ENCODE data around the gene ITGA5. TPM values are rescaled to one million over a fixed set of nuclear protein-coding genes. Genes with fewer than 3 reads are reported as not detected.
"Not testable (repeated sequence)": the region's sequence is repeated elsewhere in the genome, so short reads cannot be mapped to it uniquely, and the experiment has no call there.

ITGA5 gene
- total RNA-seq, 1 experiment from 2014 or later: 75.8 TPM

DNA sequence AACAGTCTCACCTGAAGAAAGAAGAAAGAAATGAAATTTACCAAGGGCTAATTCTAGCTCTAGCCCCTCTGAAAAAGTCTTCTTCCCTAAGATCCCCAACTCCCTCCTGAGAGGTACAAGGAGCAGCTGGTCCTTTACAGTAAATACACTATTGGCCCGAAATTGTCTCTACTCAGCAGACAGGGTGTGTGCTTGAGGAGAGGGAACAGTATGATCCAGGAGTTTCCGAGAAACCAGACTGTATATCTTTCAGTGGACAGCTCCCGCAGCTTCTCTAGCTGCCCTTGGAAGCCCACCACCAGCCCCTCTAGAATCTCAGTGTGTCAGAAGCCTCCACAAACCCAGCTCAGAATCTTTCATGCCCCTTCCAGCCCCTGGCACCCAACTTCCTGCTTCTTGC is 62.8 kb downstream of the ITGA5 start:
- ChIA-PET POLR2A (no interaction called here), CTCF (interaction anchor here (0.5 kb wide), 1 partner anchor 104 kb away, joined by 7 read pairs; no protein-coding TSS in a partner anchor)
- Histone ChIP-seq H3K9me3 (ENCODE audit: control insufficient read depth, insufficient read depth, low read depth, low read length) (no peaks in the 10 kb centered on the region), H3K27me3 (ENCODE audit: control insufficient read depth, insufficient read depth, low read length) (no peaks in the 10 kb centered on the region), H3K4me3 (ENCODE audit: low read depth in 2 of 2, low read length in 2 of 2) (no peak overlapping the region), H3K27ac (ENCODE audit: low read length) (no peak overlapping the region), H3K4me1 (ENCODE audit: control insufficient read depth, insufficient read depth, low read length) (peaks cover 37% of the 10 kb centered on the region), H3K36me3 (ENCODE audit: control insufficient read depth, insufficient read depth, low read length) (no peaks in the 10 kb centered on the region; the same call in 1 of the 2 replicates)
- in situ Hi-C loops (cut with HindIII; ENCODE audit: low pct_unique_long_range_greater_than_20kb, low sequenced_read_pairs): no loop called here
- ATAC-seq (no peak), DNase-seq (ENCODE audit: low read depth, low spot score) (no peak)
- TF ChIP-seq, protein P1, sequence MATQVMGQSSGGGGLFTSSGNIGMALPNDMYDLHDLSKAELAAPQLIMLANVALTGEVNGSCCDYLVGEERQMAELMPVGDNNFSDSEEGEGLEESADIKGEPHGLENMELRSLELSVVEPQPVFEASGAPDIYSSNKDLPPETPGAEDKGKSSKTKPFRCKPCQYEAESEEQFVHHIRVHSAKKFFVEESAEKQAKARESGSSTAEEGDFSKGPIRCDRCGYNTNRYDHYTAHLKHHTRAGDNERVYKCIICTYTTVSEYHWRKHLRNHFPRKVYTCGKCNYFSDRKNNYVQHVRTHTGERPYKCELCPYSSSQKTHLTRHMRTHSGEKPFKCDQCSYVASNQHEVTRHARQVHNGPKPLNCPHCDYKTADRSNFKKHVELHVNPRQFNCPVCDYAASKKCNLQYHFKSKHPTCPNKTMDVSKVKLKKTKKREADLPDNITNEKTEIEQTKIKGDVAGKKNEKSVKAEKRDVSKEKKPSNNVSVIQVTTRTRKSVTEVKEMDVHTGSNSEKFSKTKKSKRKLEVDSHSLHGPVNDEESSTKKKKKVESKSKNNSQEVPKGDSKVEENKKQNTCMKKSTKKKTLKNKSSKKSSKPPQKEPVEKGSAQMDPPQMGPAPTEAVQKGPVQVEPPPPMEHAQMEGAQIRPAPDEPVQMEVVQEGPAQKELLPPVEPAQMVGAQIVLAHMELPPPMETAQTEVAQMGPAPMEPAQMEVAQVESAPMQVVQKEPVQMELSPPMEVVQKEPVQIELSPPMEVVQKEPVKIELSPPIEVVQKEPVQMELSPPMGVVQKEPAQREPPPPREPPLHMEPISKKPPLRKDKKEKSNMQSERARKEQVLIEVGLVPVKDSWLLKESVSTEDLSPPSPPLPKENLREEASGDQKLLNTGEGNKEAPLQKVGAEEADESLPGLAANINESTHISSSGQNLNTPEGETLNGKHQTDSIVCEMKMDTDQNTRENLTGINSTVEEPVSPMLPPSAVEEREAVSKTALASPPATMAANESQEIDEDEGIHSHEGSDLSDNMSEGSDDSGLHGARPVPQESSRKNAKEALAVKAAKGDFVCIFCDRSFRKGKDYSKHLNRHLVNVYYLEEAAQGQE (IDR thresholded peaks at IDR 0.05; ENCODE audit: insufficient read depth in 1 of 2, low read depth in 2 of 2, low read length in 1 of 2): no peak
- TF ChIP-seq POLR2AphosphoS5 (IDR thresholded peaks at IDR 0.05; ENCODE audit: low read depth, low read length) (no peak), SIN3A (IDR thresholded peaks at IDR 0.05; ENCODE audit: borderline replicate concordance, insufficient read depth, low read depth, low read length) (no peak), TCF7L2 (IDR thresholded peaks at IDR 0.05; ENCODE audit: low read depth, low read length) (no peak)
- BruUV-seq (replicated peaks): no TSS peak
- intact Hi-C loops (cut with micrococcal nuclease; ENCODE audit: unreplicated experiment): no loop called here

- intact Hi-C loops (cut with micrococcal nuclease; ENCODE audit: unreplicated experiment): no loop called here
- peaks cover 31% of the 10 kb centered on the region for H3K4me1 ChIP-seq (ENCODE audit: control insufficient read depth, insufficient read depth, low read length)
- H3K4me3 ChIP-seq (ENCODE audit: low read depth in 2 of 2, low read length in 2 of 2): no peak overlapping the region
- no peak overlapping the region for H3K27ac ChIP-seq (ENCODE audit: low read length)
- no peaks in the 10 kb centered on the region; the same call in 1 of the 2 replicates for H3K36me3 ChIP-seq (ENCODE audit: control insufficient read depth, insufficient read depth, low read length)
- CTCF ChIA-PET: interaction anchor here (0.5 kb wide), 1 partner anchor 29 kb away, joined by 3 read pairs; no protein-coding TSS in a partner anchor
- no peaks in the 10 kb centered on the region for H3K9me3 ChIP-seq (ENCODE audit: control insufficient read depth, insufficient read depth, low read depth, low read length)
- H3K27me3 ChIP-seq (ENCODE audit: control insufficient read depth, insufficient read depth, low read length): no peaks in the 10 kb centered on the region
- no peak for ATAC-seq
- no TSS peak for BruUV-seq (replicated peaks)
- no peak for TF ChIP-seq POLR2AphosphoS5 (IDR thresholded peaks at IDR 0.05; ENCODE audit: low read depth, low read length)
- TF ChIP-seq, protein P1 (IDR thresholded peaks at IDR 0.05; ENCODE audit: insufficient read depth in 1 of 2, low read depth in 2 of 2, low read length in 1 of 2): no peak
- no peak for TF ChIP-seq SIN3A (IDR thresholded peaks at IDR 0.05; ENCODE audit: borderline replicate concordance, insufficient read depth, low read depth, low read length)
- TF ChIP-seq TCF7L2 (IDR thresholded peaks at IDR 0.05; ENCODE audit: low read depth, low read length): no peak
- no peak; the same call in 1 of the 2 replicates for TF ChIP-seq CTCF (IDR thresholded peaks at IDR 0.05)
- POLR2A ChIA-PET: no interaction called here
- in situ Hi-C loops (cut with HindIII; ENCODE audit: low pct_unique_long_range_greater_than_20kb, low sequenced_read_pairs): no loop called here
- DNase-seq (ENCODE audit: low read depth, low spot score): no peak
Observed at GRCh38 chr12:54355104-54355815, 63.8 kb downstream of the ITGA5 start.

DNA sequence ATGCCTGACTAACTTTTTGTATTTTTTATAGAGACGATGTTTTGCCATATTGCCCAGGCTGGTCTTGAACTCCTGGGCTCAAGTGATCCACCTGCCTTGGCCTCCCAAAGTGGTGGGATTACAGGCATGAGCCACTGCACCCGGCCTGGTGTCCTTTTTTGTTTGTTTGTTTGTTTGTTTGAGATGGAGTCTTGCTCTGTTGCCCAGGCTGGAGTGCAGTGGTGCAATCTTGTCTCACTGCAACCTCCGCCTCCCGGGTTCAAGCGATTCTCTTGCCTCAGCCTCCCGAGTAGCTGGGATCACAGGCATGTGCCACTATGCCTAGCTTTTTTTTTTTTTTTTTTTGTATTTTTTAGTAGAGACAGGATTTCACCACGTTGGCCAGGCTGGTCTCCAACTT is 64.8 kb downstream of the ITGA5 start:
- BruUV-seq (replicated peaks); H3K27me3 ChIP-seq (ENCODE audit: control insufficient read depth, insufficient read depth, low read length); H3K4me3 ChIP-seq (ENCODE audit: low read depth in 2 of 2, low read length in 2 of 2); ATAC-seq; H3K27ac ChIP-seq (ENCODE audit: low read length); DNase-seq (ENCODE audit: low read depth, low spot score); H3K36me3 ChIP-seq (ENCODE audit: control insufficient read depth, insufficient read depth, low read length); in situ Hi-C loops (cut with HindIII; ENCODE audit: low pct_unique_long_range_greater_than_20kb, low sequenced_read_pairs); intact Hi-C loops (cut with micrococcal nuclease; ENCODE audit: unreplicated experiment); POLR2A ChIA-PET; H3K9me3 ChIP-seq (ENCODE audit: control insufficient read depth, insufficient read depth, low read depth, low read length): not testable (repeated sequence)
- peaks cover 23% of the 10 kb centered on the region for H3K4me1 ChIP-seq (ENCODE audit: control insufficient read depth, insufficient read depth, low read length)
- CTCF ChIA-PET: interaction anchor here (0.6 kb wide), 1 partner anchor 15 kb away, joined by 5 read pairs; no protein-coding TSS in a partner anchor

Data from Panc1 (cell line).